COLO668 (cell line): ENCODE data around the gene AGXT2.

Experiments used
- DNase-seq: peaks from one replicate; lab custom pipeline; 2025; ENCODE audit not compliant: unreplicated experiment; lab: John Stamatoyannopoulos, UW

Gene AGXT2, protein sequence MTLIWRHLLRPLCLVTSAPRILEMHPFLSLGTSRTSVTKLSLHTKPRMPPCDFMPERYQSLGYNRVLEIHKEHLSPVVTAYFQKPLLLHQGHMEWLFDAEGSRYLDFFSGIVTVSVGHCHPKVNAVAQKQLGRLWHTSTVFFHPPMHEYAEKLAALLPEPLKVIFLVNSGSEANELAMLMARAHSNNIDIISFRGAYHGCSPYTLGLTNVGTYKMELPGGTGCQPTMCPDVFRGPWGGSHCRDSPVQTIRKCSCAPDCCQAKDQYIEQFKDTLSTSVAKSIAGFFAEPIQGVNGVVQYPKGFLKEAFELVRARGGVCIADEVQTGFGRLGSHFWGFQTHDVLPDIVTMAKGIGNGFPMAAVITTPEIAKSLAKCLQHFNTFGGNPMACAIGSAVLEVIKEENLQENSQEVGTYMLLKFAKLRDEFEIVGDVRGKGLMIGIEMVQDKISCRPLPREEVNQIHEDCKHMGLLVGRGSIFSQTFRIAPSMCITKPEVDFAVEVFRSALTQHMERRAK

GRCh38 chr5:35047785-35048404 lies at the start of gene AGXT2:
Gene AGXT2, minus strand, starts transcription at chr5:35047949. Its CDS starts 57 bp downstream, at chr5:35047892.
- DNase-seq = no peak

- no peak for DNase-seq
Measured at GRCh38 chr5:35096932-35097331, 49.2 kb upstream of the AGXT2 start.

GRCh38 chr5:35096216-35096615 lies 48.5 kb upstream of the AGXT2 start:
- DNase-seq = no peak

DNA sequence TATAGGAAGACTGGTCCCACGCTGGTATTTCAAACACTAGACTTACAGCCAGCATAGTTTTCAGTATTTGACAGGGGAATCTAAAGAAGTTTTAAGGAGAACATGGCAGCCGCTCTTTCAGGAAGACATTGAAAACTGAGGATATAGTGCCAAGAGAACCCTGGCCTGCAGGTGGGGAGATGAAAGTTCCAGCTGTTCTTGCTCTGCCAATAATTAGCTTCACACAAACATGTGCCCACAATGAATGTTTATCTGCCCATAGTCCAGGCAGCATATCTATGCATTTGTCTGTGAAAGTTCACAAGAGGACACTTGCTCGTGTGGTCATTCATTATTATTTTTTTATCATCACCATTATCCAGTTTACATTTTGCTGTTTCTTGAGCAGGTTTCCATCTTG lies 47.6 kb upstream of the AGXT2 start:
- DNase-seq = no peak

- DNase-seq = no peak
Measured at GRCh38 chr5:35094948-35095347, 47.2 kb upstream of the AGXT2 start.

GRCh38 chr5:35092703-35093102 lies 45.0 kb upstream of the AGXT2 start:
- DNase-seq = no peak

GRCh38 chr5:35091704-35092103 lies 44.0 kb upstream of the AGXT2 start:
- DNase-seq = no peak

GRCh38 chr5:35089334-35090314 lies 41.9 kb upstream of the AGXT2 start:
- peak; percentile 71 for DNase-seq

DNA sequence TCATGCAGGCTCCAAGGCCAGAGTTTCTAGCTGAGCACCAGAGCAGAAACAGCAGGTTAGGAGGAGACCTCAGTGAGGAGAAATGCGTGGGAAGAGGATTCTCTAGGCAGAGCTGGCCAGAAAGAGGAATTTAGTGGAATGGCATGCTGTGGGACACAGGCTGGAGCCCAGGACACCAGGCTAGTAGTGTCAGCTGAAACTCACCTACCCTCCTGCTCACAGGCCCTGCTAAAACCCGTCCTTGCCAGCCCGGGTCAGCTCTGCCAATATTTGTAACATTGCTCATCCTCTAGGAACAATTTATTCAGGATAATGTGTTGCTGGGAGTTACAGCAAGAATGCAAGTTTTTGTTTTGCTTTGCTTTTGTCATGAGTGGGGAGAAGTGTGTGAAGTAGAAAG lies 40.2 kb upstream of the AGXT2 start:
- DNase-seq = no peak

GRCh38 chr5:35083150-35083549 lies 35.4 kb upstream of the AGXT2 start:
- DNase-seq = no peak

DNA sequence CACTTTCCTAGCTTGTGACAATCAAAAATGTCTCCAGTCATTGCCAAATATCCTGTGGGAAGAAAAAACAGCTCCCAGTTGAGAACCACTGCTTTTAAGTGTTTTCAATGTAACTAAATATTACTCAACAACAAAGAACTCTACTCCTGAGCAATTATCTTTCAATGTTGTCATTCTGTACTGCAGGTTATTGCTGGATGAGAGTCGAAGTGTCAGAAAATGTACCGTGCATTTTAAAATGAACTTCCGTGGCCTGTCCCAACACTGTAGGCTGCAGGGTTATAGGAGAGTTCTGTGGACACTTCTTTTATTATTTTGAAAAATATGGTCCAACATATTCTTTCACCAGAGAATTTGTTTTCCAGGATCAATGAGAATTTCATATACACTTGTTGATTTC lies 34.8 kb upstream of the AGXT2 start:
- DNase-seq = no peak

DNA sequence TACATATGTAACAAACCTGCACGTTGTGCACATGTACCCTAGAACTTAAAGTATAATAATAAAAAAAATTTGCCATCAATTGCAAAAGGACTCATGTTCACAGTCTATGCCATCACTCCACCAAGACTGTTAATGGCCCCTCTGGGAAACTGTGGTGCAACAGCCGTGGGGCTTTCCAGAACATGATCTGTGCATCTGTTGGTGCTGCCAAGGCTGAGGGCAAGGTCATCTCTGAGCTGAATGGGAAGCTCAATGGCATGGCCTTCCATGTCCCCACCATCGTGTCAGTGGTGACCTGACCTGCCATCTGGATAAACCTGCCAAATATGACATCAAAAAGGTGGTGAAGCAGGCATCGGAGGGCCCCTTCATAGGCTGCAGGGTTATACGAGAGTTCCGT lies 33.4 kb upstream of the AGXT2 start:
- DNase-seq = no peak

- DNase-seq = no peak
Measured at GRCh38 chr5:35073160-35073559, 25.4 kb upstream of the AGXT2 start.

DNA sequence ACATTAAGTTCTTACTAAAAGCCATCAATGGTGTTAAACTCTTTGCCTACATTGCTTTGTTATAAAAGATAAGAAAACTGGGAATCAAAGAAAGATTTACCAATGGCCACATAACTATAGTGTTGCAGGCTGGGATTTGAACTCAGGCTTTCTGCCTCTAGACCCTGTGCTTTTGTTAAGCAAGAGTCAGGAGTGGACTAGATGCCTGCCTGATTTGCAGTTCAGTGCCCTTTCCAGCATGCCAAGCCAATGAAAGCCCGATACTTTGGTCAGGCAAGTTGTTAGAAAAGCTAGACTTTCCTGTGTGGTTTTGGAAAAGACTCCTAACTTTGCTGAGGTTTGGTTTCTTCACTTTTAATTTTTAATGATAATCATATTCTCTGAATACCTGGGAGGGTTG lies 21.4 kb upstream of the AGXT2 start:
- no peak for DNase-seq

DNA sequence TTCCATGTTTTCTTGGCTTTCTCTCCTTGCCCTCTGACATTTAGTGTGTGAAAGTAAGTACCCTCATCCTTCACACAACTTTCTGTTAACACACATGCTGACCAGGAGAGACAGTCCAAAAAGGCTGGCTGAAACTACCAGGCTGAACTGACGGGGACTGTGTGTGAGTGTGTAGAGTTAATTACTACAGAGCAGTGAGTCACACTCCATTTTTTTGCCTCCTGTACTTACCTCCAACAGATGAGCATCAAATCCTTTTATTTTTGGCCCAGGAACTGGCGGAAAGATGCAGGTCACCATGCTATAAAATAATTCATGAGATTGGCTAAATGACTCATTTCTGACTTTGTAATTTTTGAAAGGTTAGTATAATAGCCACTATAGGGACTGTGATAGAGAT lies 20.2 kb upstream of the AGXT2 start:
- no peak for DNase-seq

DNA sequence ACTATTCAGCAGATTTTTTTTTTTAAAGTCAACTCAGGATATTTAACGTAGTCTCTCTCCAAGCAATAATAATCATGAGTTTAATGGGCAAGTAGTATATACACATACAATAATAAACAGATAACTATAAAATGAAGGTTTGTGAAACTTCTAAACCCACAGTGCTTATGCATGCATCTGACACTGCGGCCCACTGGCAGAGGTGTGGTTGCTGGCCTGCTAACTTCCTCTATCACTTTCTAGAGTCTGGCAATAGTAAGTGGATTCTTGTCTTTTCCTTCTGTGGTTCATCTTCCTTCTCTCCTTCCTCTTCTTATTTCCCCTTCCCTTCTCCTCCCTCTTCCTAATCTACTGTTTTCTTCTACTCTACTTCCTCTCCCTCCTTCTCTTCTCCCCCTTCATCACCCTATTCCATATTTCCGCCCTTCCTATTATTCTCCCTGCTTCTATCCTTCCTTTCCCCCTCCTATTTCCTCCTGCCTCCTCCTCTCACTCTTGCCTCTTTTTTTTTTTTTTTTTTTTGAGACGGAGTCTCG lies 18.6 kb upstream of the AGXT2 start:
- DNase-seq = no peak

GRCh38 chr5:35063414-35063813 lies 15.7 kb upstream of the AGXT2 start:
- no peak for DNase-seq

DNA sequence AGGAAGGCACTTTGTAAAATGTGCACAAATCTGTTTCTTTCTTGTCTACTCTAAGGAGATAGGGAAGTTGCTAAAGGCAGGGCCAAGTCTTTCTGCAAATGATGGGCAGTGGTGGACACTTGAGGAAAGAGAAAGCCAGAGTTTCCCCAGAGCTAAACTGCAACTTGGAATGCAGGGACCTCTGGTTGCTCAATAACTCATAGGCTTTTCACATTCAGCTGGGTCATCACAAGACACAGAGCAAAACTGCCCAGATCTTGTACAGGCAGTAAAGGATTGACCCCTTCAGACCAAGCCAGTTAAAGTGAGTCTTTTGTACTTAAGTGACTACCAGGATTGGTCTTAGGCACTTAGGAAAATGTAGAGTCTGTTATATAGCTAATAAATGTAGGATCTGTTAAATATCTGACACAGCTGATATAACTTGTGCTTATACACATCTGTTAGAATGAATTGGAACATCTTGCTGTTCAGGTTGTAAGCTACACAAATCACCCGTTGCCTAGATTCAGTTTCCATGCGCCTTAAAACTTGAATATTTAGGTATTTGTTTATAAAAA lies 13.5 kb upstream of the AGXT2 start:
- no peak for DNase-seq

DNA sequence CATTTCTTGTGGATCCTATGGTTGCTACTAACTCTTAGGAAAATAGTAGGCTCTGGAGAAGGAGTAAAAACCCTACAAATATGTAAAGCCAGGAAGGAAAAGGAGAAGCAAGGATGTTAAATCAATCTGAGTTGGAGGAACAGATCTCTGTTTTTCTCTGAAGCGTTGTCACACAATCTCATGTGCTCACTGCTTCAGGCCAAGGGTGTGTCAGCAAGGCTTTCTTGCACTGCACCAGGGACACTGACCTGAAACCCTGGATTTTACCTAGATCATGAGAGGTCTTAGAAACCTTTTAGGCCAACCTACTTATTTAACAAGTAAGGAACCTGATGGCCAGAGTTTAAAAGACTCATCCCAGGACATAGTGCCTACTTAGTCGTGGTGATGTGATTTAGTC lies 12.5 kb upstream of the AGXT2 start:
- DNase-seq = no peak

DNA sequence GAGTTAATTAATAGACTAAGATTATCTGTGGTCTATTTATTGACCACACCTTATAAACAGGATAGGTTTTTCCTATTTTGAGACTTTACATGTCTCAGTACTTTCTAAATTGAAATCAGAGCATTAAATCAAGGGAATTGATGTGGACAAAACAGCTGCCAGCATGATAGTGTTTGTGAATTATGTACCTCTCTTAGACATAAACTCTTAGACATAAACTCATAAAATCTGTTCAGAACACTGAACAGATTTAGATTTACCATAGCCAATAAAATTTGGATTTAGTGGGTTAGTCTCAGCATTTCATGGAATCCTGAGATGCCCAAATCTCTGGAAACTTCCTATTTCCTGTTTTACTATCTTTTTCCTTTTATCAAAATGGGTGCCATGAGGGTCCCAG lies 11.5 kb upstream of the AGXT2 start:
- DNase-seq = no peak

DNA sequence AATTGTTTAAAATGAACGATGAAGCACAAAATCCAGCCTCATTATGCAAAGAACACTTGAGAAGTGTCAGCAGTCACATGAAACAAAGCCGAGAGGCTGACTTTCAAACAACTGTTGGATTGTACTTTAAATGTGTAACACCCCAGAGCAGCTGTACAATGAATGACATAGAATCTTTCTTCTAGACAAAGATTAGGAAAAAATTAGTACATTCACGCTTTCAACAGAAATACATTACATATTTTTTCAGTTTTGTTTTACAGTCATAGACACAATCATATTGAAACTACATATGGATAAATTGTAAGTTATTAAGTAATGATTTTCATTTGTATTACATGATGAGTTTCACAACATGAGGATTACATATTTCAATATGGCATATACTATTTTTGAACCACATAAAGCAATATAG lies 10.6 kb upstream of the AGXT2 start:
- DNase-seq = no peak
